Karpas-422 (cell line): ENCODE measurements around the gene CD274. TPM values are rescaled to one million over a fixed set of nuclear protein-coding genes. Genes with fewer than 3 reads are reported as not detected.

Source experiments
- DNase-seq: peaks from one replicate; pipeline ENCODE4 v3.0.0-alpha.2; 2015
- H2AFZ ChIP-seq: fragments of 200-600 bp; sonication (generic); 2 replicates; pipeline ENCODE4 v1.6.1; 2014; ENCODE audit warnings: antibody characterized with exemption, low read length, mixed read lengths
- H3K27ac ChIP-seq: fragments of 200-600 bp; sonication (generic); 2 replicates; pipeline ENCODE4 v1.5.1; 2014; ENCODE audit warnings: mild to moderate bottlenecking, low read length, moderate library complexity
- H3K27me3 ChIP-seq: fragments of 200-600 bp; sonication (generic); 2 replicates; pipeline ENCODE4 v1.6.1; 2014; ENCODE audit warnings: low read length, mixed read lengths
- H3K36me3 ChIP-seq: fragments of 200-600 bp; sonication (generic); 2 replicates; pipeline ENCODE4 v1.6.1; 2014; ENCODE audit warnings: low read length, mixed read lengths; ENCODE audit not compliant: insufficient read depth
- H3K4me1 ChIP-seq: fragments of 200-600 bp; sonication (generic); 2 replicates; pipeline ENCODE4 v1.6.1; 2014; ENCODE audit warnings: mild to moderate bottlenecking, low read length, mixed read lengths
- H3K4me2 ChIP-seq: fragments of 200-600 bp; sonication (generic); 2 replicates; pipeline ENCODE4 v1.6.1; 2014; ENCODE audit warnings: low read length, low read depth, mild to moderate bottlenecking; ENCODE audit not compliant: poor library complexity, severe bottlenecking
- H3K4me3 ChIP-seq: fragments of 200-600 bp; sonication (generic); 2 replicates; pipeline ENCODE4 v1.5.1; 2014; ENCODE audit warnings: mild to moderate bottlenecking, antibody characterized with exemption, low read length, mixed read lengths
- H3K79me2 ChIP-seq: fragments of 200-600 bp; sonication (generic); 2 replicates; pipeline ENCODE4 v1.6.1; 2014; ENCODE audit warnings: mild to moderate bottlenecking, low read length, mixed read lengths
- H3K9ac ChIP-seq: fragments of 200-600 bp; sonication (generic); 2 replicates; pipeline ENCODE4 v1.6.0; 2014; ENCODE audit warnings: low read length
- H3K9me2 ChIP-seq: fragments of 200-600 bp; sonication (generic), shearing (Covaris generic); replicated peaks from 2 replicates; pipeline ENCODE4 v1.6.0; 2014; ENCODE audit warnings: mild to moderate bottlenecking, low read length, moderate library complexity; ENCODE audit not compliant: insufficient read depth
- H3K9me3 ChIP-seq: fragments of 300-700, 200-600 bp; sonication (generic); 2 replicates; pipeline ENCODE4 v1.6.1; 2014; ENCODE audit warnings: low read length, mixed read lengths
- H4K20me1 ChIP-seq: fragments of 200-600 bp; sonication (generic); 2 replicates; pipeline ENCODE4 v1.6.1; 2014; ENCODE audit warnings: mild to moderate bottlenecking, antibody characterized with exemption, low read length, low read depth; ENCODE audit not compliant: insufficient read depth
- total RNA-seq: library from RNA; depleted of rRNA; stranded (reverse); fragments of >200 nt; shearing (Covaris generic); gene quantifications from 2 replicates; pipeline ENCODE4 v1.2.3, GENCODE V29; 2014; ENCODE audit warnings: low replicate concordance

Gene CD274
- total RNA-seq, 1 experiment from 2014 or later: 0.11 TPM

GRCh38 chr9:5513966-5514616 lies 63.7 kb downstream of the CD274 start:
- Histone ChIP-seq H3K27me3 (no peaks in the 10 kb centered on the region), H3K9me2 (no peaks in the 10 kb centered on the region), H3K4me1 (peaks cover 14% of the 10 kb centered on the region), H3K4me3 (no peak overlapping the region), H4K20me1 (no peaks in the 10 kb centered on the region), H3K9me3 (no peaks in the 10 kb centered on the region), H3K79me2 (no peaks in the 10 kb centered on the region), H3K4me2 (no peak overlapping the region), H3K9ac (no peak overlapping the region), H3K36me3 (peaks cover 5% of the 10 kb centered on the region; the same call in 1 of the 2 replicates), H3K27ac (no peak overlapping the region), H2AFZ (no peak overlapping the region)
- DNase-seq: no peak

DNA sequence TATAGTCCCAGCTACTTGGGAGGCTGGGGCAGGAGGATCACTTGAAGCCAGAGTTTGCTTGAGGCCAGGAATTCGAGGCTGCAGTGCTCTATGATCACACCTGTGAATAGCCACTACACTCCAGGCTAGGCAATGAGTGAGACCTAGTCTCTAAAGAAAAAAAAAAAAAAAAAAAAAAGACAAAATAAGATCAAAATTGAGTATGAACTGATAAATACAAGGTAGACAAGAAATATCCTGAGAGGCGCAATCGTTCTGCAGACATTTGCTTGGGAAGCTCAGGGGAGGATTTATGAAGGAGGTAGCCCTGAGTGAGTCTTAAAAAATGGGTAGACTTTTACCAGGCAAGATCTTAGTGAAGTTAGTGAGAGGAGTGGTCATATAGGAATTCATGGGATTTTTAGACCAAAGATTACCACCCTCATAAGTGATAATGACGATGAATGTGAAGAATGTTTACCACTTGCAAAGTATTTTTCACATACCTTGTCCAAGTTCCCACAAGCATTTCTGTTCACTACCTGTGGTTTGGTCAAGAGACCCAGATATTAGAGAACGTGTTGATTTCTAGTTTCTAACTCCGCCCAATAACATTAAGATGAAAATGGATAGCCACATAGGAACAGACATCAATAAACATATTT lies 64.4 kb downstream of the CD274 start:
- no peaks in the 10 kb centered on the region for H3K9me3 ChIP-seq
- H3K9ac ChIP-seq: no peak overlapping the region
- H3K27me3 ChIP-seq: no peaks in the 10 kb centered on the region
- H2AFZ ChIP-seq: no peak overlapping the region
- H3K36me3 ChIP-seq: peaks cover 5% of the 10 kb centered on the region; the same call in 1 of the 2 replicates
- DNase-seq: no peak
- H3K79me2 ChIP-seq: 0 out of 2 replicates have a peak, but pooled peaks cover 5% of the 10 kb centered on the region
- no peaks in the 10 kb centered on the region for H4K20me1 ChIP-seq
- H3K4me3 ChIP-seq: no peak overlapping the region
- no peak overlapping the region for H3K4me2 ChIP-seq
- peaks cover 20% of the 10 kb centered on the region for H3K4me1 ChIP-seq
- no peak overlapping the region for H3K27ac ChIP-seq
- H3K9me2 ChIP-seq: no peaks in the 10 kb centered on the region

- H3K4me3 ChIP-seq: no peak overlapping the region
- no peaks in the 10 kb centered on the region for H3K9me2 ChIP-seq
- peaks cover 20% of the 10 kb centered on the region for H3K4me1 ChIP-seq
- no peaks in the 10 kb centered on the region for H3K9me3 ChIP-seq
- H3K9ac ChIP-seq: no peak overlapping the region
- H3K27me3 ChIP-seq: no peaks in the 10 kb centered on the region
- H3K36me3 ChIP-seq: peaks cover 5% of the 10 kb centered on the region; the same call in 1 of the 2 replicates
- H3K79me2 ChIP-seq: 0 out of 2 replicates have a peak, but pooled peaks cover 5% of the 10 kb centered on the region
- H2AFZ ChIP-seq: no peak overlapping the region
- H4K20me1 ChIP-seq: no peaks in the 10 kb centered on the region
- H3K4me2 ChIP-seq: no peak overlapping the region
- no peak overlapping the region for H3K27ac ChIP-seq
- DNase-seq: no peak
Measured at GRCh38 chr9:5515261-5515650, 64.9 kb downstream of the CD274 start.

DNA sequence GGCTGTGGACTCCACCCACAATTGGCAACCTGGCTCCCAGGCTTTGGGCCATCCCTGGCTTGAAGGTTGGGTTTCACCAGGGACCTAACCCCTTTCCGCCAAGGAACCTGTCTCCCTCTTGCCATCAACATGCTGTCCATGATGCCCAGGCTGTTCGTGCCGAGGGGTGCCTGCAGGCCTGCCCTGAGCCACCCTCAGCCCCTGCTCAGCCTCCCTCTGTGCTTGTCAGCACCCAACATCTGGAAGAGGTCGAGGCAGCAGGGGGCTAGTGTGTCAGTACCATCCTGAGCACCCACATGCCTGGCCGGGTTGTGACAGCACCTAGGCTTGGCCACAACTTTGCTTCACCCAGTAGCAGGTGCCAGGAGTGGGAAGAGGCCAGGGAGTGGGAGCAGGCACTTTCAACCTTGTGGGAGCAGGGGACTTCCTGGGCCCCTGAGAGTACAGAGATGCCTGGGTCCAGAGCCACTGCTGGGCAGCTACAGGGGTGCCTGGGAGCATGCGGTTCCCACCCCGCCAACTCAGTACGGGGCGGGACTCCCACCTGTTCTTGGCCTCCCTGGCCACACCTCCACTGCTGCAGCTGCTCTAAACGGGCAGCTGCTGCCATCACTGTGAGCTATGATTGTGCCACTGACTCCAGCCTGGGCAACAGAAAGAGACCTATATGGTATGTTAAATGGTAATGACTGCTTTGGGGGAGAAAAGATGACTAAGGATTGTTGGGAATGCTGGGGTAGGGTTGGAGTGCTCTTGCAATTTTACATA lies 66.3 kb downstream of the CD274 start:
- H3K9ac ChIP-seq: no peak overlapping the region
- H3K27me3 ChIP-seq: no peaks in the 10 kb centered on the region
- H3K79me2 ChIP-seq: 0 out of 2 replicates have a peak, but pooled peaks cover 5% of the 10 kb centered on the region
- no peak overlapping the region for H3K4me3 ChIP-seq
- DNase-seq: no peak
- H3K9me3 ChIP-seq: no peaks in the 10 kb centered on the region
- H3K4me2 ChIP-seq: no peak overlapping the region
- H3K9me2 ChIP-seq: no peaks in the 10 kb centered on the region
- no peak overlapping the region for H3K27ac ChIP-seq
- no peak overlapping the region for H2AFZ ChIP-seq
- H3K4me1 ChIP-seq: peaks cover 20% of the 10 kb centered on the region
- peaks cover 5% of the 10 kb centered on the region for H3K36me3 ChIP-seq
- H4K20me1 ChIP-seq: no peaks in the 10 kb centered on the region

- Histone ChIP-seq H3K27ac (peak overlapping the region; percentile 46), H3K9me3 (no peaks in the 10 kb centered on the region), H2AFZ (no peak overlapping the region), H3K4me1 (peaks cover 20% of the 10 kb centered on the region), H3K27me3 (no peaks in the 10 kb centered on the region), H3K9ac (no peak overlapping the region), H4K20me1 (no peaks in the 10 kb centered on the region), H3K4me3 (no peak overlapping the region), H3K9me2 (no peaks in the 10 kb centered on the region), H3K79me2 (peaks cover 9% of the 10 kb centered on the region; the same call in 1 of the 2 replicates), H3K4me2 (no peak overlapping the region), H3K36me3 (peaks cover 11% of the 10 kb centered on the region)
- DNase-seq: no peak
Measured at GRCh38 chr9:5518171-5518936, 68.0 kb downstream of the CD274 start.

DNA sequence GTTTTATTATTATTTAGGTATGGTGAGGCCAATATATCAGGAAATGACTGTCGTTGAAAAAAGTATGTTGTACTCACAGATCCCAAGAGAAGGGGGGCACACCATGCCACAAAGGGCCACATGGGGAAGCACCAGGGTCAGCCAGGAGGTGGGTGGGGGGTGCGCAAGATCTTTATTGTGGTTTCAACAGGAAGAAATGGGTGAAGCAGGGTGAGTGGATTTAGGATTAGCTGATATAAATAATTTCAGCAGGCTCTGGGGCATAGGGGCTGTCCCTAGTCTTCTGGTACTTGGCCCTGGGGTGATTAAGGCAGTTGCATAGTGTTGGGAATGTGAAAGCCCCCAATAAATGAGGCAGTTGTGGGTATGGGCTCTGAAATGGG lies 68.6 kb downstream of the CD274 start:
- peaks cover 6% of the 10 kb centered on the region for H3K36me3 ChIP-seq
- DNase-seq: no peak
- no peak overlapping the region for H3K4me3 ChIP-seq
- no peak overlapping the region for H2AFZ ChIP-seq
- no peaks in the 10 kb centered on the region for H3K9me3 ChIP-seq
- H3K9me2 ChIP-seq: no peaks in the 10 kb centered on the region
- peaks cover 9% of the 10 kb centered on the region; the same call in 1 of the 2 replicates for H3K79me2 ChIP-seq
- peak overlapping the region; percentile 46 for H3K27ac ChIP-seq
- no peaks in the 10 kb centered on the region for H4K20me1 ChIP-seq
- H3K4me1 ChIP-seq: peaks cover 25% of the 10 kb centered on the region
- no peak overlapping the region for H3K9ac ChIP-seq
- no peak overlapping the region for H3K4me2 ChIP-seq
- H3K27me3 ChIP-seq: no peaks in the 10 kb centered on the region
